GM19438 (cell line): ENCODE measurements around the gene TXNDC11.

ENCODE experiments used
- ATAC-seq: cut with Tn5 transposase; IDR thresholded peaks from one replicate; pipeline ENCODE4 v1.9.1; 2021; ENCODE audit warnings: low read depth; ENCODE audit not compliant: unreplicated experiment

Gene TXNDC11

GRCh38 chr16:11677451-11677951 lies 65.2 kb downstream of the TXNDC11 start:
- no peak for ATAC-seq

- no peak for ATAC-seq
Observed at GRCh38 chr16:11676799-11677198, 65.9 kb downstream of the TXNDC11 start.

- no peak for ATAC-seq
Observed at GRCh38 chr16:11675561-11676511, 66.8 kb downstream of the TXNDC11 start.

- ATAC-seq, result no peak
Observed at GRCh38 chr16:11674818-11675560, 67.7 kb downstream of the TXNDC11 start.

GRCh38 chr16:11674001-11674817 lies 68.4 kb downstream of the TXNDC11 start:
- no peak for ATAC-seq

GRCh38 chr16:11673091-11674000 lies 69.3 kb downstream of the TXNDC11 start:
- no peak for ATAC-seq

GRCh38 chr16:11672206-11673090 lies 70.2 kb downstream of the TXNDC11 start:
- ATAC-seq, result no peak

- no peak for ATAC-seq
Observed at GRCh38 chr16:11671676-11672075, 71.0 kb downstream of the TXNDC11 start.

- ATAC-seq, result no peak
Observed at GRCh38 chr16:11671271-11671670, 71.4 kb downstream of the TXNDC11 start.

GRCh38 chr16:11670171-11671131 lies 72.2 kb downstream of the TXNDC11 start:
- ATAC-seq, result no peak

- ATAC-seq, result no peak
Observed at GRCh38 chr16:11669380-11670146, 73.1 kb downstream of the TXNDC11 start.

GRCh38 chr16:11668623-11669379 lies 73.9 kb downstream of the TXNDC11 start:
- no peak for ATAC-seq

- no peak for ATAC-seq
Observed at GRCh38 chr16:11667824-11668622, 74.6 kb downstream of the TXNDC11 start, which contains the start of gene SNN. Gene SNN (plus strand): TSS chr16:11668455. CDS start chr16:11676060, 7,605 bp downstream.

GRCh38 chr16:11667221-11667823 lies 75.3 kb downstream of the TXNDC11 start:
- no peak for ATAC-seq
